Adrenal gland (tissue), 5 donors: ENCODE measurements around the gene NMRK1.

Source experiments
- POLR2A ChIP-seq, 2 donors: fragments of 450-650 bp; IDR thresholded peaks; one replicate each; pipeline ENCODE4 v1.6.1; 2017; ENCODE audit warnings: antibody characterized with exemption in 2 of 2, mild to moderate bottlenecking in 2 of 2, moderate library complexity in 1 of 2
- TF ChIP-seq, protein P1 (sequence below), 6 experiments: fragments of 450-650 bp in 4 of 6; fragments of 200-600 bp in 2 of 6; sonication (generic) in 1 of 6; IDR thresholded peaks; 1 replicate in 5 of 6; 2 replicates in 1 of 6; pipeline versions ENCODE4 v1.5.1 to v1.8.0; 2016 to 2021; ENCODE audit warnings: antibody characterized with exemption in 6 of 6, mild to moderate bottlenecking in 2 of 6, moderate library complexity in 1 of 6
- donor health status: DM: no; HTN: no; CAD: no.

DNA sequence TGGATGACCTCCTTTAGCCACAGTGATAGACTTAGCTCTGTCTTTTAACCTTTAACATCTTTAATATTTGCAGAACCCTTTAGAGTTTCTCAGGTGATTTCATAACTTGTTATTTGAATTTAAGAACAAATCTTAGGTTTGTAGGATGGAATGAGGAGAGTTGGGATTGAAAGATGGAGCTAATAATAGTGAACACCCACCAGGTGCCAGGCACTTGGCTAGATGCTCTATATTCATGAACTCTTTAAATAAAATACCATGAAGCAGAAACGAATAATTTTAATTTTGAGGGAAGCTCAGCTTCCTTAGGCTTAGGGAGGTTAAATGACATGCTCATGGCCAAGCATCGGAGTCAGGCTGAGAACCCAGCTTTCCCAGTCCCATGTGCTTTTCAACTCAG is 40.4 kb downstream of the NMRK1 start:
- TF ChIP-seq, protein P1, sequence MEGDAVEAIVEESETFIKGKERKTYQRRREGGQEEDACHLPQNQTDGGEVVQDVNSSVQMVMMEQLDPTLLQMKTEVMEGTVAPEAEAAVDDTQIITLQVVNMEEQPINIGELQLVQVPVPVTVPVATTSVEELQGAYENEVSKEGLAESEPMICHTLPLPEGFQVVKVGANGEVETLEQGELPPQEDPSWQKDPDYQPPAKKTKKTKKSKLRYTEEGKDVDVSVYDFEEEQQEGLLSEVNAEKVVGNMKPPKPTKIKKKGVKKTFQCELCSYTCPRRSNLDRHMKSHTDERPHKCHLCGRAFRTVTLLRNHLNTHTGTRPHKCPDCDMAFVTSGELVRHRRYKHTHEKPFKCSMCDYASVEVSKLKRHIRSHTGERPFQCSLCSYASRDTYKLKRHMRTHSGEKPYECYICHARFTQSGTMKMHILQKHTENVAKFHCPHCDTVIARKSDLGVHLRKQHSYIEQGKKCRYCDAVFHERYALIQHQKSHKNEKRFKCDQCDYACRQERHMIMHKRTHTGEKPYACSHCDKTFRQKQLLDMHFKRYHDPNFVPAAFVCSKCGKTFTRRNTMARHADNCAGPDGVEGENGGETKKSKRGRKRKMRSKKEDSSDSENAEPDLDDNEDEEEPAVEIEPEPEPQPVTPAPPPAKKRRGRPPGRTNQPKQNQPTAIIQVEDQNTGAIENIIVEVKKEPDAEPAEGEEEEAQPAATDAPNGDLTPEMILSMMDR (IDR thresholded peaks at IDR 0.05) = no peak
- TF ChIP-seq POLR2A (IDR thresholded peaks at IDR 0.05) = no peak
